Head of caudate nucleus (tissue), 42 donors: ENCODE results near the gene HAGH.
A peak's percentile ranks its signal among the peaks of the same experiment; 100 is the strongest.
"Not testable (repeated sequence)": the region's sequence is repeated elsewhere in the genome, so short reads cannot be mapped to it uniquely, and the experiment has no call there.

ENCODE experiments used
- DNase-seq, 42 donors: peaks; one replicate each; pipeline versions ENCODE4 v3.0.0 to v3.0.0-alpha.2; 2020 to 2021; ENCODE audit warnings: mixed read lengths in 7 of 42
- intact Hi-C: fragments of 100-400 bp; cut with DNase I; formaldehyde crosslinking; loops from one replicate; pipeline ENCODE4 v1.15.0; 2022

Gene HAGH

GRCh38 chr16:1826691-1827573 is at the start of gene HAGH, which contains the start of gene FAHD1:
HAGH (minus strand) TSS chr16:1826825; CDS start chr16:1826787, 38 bp downstream.
FAHD1 (plus strand) TSS chr16:1827206; CDS start chr16:1827239, 33 bp downstream.
- intact Hi-C loops, result no loop called here
- DNase-seq, result peak; percentile 88 to 99 (median 96)

GRCh38 chr16:1876066-1876465 is 49.4 kb upstream of the HAGH start:
- DNase-seq, intact Hi-C loops: not testable (repeated sequence)

- no peak for DNase-seq
- intact Hi-C loops, result no loop called here
These were observed 48.2 kb upstream of the HAGH start for GRCh38 chr16:1874854-1875253.

DNA sequence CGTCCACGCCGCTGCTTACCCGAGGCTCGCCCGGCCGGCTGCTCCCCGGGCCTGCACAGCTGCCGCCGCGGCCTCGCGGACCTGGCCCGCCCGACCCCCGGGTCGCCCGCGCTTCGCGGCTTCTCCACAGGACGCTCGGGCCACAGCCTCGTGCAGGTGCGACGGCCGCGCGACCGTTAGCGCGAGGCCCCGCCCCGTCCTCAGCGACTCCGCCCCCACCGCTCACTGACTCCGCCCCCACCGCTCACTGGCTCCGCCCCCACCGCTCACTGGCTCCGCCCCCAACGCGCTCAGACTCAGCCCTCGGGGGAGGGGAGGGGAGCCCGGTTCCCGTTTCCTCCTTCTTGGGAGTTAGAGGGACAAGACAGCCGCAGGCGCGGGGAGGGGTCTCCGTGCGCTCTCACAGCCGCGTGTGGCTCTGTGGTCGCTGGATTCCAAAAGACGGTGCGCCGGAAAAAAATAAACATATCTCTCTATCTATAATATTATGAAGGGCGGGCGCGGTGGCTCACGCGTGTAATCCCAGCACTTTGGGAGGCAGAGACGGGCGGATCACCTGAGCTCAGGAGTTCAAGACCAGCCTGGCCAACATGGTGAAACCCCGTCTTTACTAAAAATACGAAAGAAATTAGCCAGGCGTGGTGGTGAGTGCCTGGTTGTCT is 45.5 kb upstream of the HAGH start, which contains the start of gene MEIOB:
MEIOB (minus strand) TSS at position 191 of the 662 bp plus-strand sequence. CDS start 3,989 bp downstream, outside the sequence.
- peak in 34 of 42 donors; percentile 7 to 66 (median 38) for DNase-seq
- intact Hi-C loops, result no loop called here

DNA sequence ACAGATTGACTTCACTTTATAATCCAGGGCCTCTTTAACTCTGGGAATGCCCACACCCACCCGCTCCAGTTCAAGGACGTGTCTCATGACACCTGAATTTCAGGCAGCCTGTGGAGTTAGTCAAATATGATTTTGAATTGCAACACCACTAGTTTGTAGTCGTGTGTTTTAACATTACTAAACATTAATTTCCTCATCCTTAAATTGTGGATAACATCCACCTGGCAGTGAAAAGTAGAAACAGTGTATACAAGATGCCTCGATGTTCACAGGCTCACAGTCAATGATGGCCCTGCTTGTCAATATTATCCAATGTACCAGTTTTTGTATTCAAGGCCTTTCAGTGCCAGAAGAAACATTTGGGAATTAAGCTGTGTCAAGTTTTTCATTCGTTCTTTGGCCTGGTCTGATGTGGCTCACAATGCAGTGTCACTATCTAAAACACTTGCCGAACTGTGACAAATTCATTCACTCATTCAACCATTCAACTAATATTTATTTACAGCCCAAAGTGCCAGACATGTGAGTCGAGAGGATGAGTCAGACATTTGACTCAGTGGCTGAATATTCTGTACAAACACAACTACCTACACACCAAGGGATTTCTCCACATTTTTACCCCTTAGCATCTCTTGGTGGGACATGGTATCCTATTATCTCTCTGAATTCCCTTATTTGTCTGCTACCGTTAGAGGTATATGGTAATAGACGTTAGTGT is 43.9 kb upstream of the HAGH start:
- intact Hi-C loops, result no loop called here
- no peak for DNase-seq

- peak in 1 of 42 donors; percentile 15 for DNase-seq
- intact Hi-C loops, result loop anchor here (2.0 kb wide), 1 partner anchor 63 kb away; no protein-coding TSS in a partner anchor
These were observed 39.5 kb upstream of the HAGH start for GRCh38 chr16:1865902-1866690.

DNA sequence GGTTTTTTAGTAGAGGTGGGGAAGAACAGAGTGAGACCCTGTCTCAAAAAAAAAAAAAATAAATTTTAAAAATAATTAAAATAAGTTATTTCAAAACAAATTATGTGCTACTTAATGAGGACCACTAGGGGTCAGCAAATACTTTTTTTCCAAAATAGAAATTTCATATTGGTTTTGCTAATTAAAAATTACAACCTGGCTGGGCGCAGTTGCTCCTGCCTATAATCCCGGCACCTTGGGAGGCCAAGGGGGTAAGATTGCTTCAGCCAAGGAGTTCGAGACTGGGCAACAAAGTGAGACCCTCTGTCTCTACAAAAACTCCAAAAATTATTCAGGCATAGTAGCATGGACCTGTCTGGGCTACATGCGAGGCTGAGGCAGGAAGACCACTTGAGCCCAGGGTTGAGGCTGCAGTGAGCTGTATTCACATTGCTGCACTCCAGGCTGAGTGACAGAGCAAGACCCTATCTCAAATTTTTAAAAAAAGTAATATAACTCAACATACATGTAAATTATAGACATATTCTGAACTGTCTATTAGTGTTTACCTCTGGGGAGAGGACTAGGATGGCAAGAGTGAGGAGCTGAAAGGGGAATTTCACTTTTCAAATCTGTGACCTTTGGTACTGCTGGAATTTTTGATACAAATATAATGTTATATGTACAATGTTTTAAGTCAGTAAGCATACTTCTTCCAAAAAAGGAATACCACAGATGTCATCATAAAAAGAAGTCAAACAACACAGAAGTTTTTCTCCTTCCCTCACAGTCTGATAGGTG is 37.2 kb upstream of the HAGH start:
- DNase-seq, result peak in 3 of 42 donors; percentile 3 to 34 (median 26)
- intact Hi-C loops, result loop anchor here (2.0 kb wide), 1 partner anchor 65 kb away; no protein-coding TSS in a partner anchor

DNA sequence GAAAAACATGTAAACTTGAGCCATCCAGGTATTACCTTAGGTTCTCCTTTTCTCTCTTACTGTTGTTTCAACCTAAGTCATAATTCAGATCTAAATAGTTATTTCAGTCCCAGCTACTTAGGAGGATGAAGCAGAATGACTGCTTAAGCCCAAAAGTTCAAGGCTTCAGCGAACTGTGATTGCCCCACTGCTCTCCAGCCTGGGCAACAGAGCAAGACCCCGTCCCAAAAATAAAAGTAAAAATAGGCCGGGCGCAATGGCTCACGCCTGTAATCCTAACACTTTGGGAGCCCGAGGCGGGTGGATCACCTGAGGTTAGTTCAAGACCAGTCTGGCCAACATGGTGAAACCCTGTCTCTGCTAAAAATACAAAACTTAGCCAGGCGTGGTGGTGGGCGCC is 35.8 kb upstream of the HAGH start:
- peak in 1 of 42 donors; percentile 22 for DNase-seq
- intact Hi-C loops, result no loop called here

- intact Hi-C loops, result no loop called here
- peak in 1 of 42 donors; percentile 4 for DNase-seq
These were observed 35.1 kb upstream of the HAGH start for GRCh38 chr16:1861730-1862129.

- intact Hi-C loops, result no loop called here
These were observed 33.0 kb upstream of the HAGH start for GRCh38 chr16:1859650-1860049.

DNA sequence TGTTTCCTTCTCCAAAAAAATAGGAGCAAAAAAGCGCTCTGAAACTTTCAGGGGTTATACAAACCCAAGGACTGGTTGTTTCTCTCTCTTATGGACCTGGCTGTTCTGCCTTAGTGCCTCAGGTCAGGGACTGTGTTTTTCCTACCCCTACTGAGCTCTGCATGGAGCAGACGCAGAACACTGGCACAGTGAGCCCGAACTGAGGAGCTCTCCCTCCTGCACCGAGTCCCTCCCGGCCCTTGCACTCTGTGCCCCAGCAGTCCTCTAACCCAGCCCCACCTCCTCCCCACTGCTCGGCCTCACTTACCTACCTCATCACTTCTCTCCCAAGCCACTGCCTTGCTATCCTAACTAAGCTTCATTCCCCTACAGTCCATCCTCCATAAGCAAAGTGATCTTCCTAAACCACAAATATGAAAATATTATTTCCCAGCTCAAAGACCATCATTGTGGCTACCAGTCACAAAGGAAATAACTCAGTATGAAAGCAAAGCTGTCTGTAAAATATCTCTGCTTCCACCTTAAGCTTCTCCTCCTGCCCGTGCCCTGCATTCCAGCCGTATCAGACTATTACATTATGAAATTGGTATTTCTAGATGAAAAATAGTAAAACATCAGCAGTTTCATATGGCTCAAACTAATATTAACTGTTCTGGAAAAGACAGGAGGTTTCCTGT is 31.7 kb upstream of the HAGH start:
- intact Hi-C loops, result no loop called here
- peak in 1 of 42 donors; percentile 23 for DNase-seq

More at GRCh38 chr16:1859650-1860049, 33.0 kb upstream of the HAGH start:
- DNase-seq, result peak in 1 of 42 donors; percentile 2

- DNase-seq, result no peak
These were observed 30.9 kb upstream of the HAGH start for GRCh38 chr16:1857433-1858097.

GRCh38 chr16:1851793-1852192 is 25.2 kb upstream of the HAGH start:
- intact Hi-C loops, result no loop called here
- DNase-seq, result no peak

More at GRCh38 chr16:1857433-1858097, 30.9 kb upstream of the HAGH start:
- intact Hi-C loops, result no loop called here

DNA sequence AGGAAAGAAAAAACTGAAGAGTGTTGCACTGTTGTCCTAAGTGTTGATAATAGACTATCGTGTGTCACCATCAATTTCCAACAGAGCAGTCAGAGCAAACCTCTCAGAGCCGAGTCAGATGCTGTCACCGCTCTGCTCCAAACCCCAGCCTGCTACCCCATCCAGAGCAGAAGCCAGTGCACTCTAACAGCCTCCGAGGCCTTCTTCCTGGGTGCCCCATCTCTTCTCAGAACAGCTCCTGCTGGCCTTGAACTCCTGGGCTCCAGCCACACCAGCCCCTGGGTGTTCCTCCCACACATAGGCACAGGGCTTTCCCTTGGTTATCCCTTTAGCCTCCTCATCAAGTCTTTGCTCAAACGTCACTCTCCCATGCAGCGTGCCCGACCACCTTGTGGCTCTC is 24.4 kb upstream of the HAGH start:
- intact Hi-C loops, result no loop called here
- DNase-seq, result no peak

DNA sequence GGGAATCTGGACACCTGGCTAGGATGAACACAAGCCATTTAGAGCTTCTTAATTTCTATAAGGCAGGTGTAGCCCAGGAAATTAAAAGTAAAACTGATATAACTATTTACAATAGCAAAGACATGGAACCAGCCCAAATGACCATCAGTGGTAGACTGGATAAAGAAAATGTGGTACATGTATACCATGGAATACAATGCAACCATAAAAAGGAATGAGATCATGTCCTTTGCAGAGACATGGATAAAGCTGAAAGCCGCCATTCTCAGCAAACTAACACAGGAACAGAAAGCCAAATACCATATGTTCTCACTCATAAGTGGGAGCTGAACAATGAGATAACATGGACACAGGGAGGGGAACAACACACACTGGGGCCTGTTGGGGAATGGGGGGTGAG is 19.8 kb upstream of the HAGH start:
- intact Hi-C loops, result no loop called here

DNA sequence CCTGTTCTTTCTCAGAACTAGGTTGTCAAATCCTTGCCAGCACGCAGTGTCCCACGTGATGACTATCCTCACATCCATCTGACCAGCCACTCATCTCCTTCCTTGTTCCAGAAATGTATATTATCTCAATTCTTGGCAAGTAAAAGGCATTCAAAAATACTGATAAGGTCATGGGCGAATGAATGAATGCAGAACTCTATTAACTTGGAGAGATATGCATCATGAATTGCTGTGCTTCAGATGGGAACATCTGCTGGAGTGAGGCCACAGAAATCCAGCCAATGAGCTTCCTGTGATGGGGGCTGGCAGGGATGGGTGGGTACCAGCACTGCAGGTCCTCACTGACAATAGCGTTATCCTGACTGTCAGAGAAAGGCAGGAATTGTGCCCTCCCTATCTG is 19.4 kb upstream of the HAGH start:
- DNase-seq, result no peak
- intact Hi-C loops, result no loop called here

More for the DNA sequence above, 19.8 kb upstream of the HAGH start:
- DNase-seq, result no peak

DNA sequence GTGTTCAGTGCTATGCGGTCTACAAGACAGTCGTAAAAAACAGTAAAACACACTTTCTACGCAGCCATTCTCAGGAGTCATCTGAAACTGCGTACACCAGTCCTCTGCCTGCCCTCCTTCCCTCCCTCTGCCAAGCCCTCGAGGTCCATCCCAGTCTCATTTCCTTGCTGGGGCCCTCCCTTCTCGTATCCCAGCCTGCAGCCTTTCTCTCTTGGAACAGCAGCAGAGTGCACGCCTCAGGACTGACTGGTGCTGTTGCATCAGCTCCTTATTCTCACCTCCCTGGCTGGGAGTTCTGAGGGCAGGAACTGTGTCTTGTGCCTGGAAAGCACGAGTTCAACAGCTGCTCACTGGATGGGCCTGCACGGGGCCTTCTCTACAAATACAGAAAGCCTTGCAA is 12.9 kb upstream of the HAGH start:
- intact Hi-C loops, result no loop called here
- no peak for DNase-seq
